Measurements from ENCODE around the gene RFESD. TPM values are rescaled to one million over a fixed set of nuclear protein-coding genes. Genes with fewer than 3 reads are reported as not detected.

The RFESD gene
- polyA plus RNA-seq (ENCODE audit: insufficient read length), result 5.0 TPM
- long read RNA-seq, donor 1, result 0 reads
- long read RNA-seq, donor 2, partial matches to known transcripts, result 0 of 1 reads
- long read RNA-seq, donor 2, other reads (novel, unspliced or antisense), result 0 of 1 reads
- long read RNA-seq, donor 3, partial matches to known transcripts, result 0 of 2 reads
- long read RNA-seq, donor 3, other reads (novel, unspliced or antisense), result 0 of 2 reads
- long read RNA-seq, donor 4, result 0 reads
- long read RNA-seq, donor 5, partial matches to known transcripts, result 0 of 1 reads
- long read RNA-seq, donor 5, other reads (novel, unspliced or antisense), result 0 of 1 reads
- long read RNA-seq, donor 6, partial matches to known transcripts, result 0 of 4 reads
- long read RNA-seq, donor 6, other reads (novel, unspliced or antisense), result 0 of 4 reads
- long read RNA-seq, donor 7, partial matches to known transcripts, result 0 of 1 reads
- long read RNA-seq, donor 7, other reads (novel, unspliced or antisense), result 0 of 1 reads
- long read RNA-seq, donor 8, result 0 reads

DNA sequence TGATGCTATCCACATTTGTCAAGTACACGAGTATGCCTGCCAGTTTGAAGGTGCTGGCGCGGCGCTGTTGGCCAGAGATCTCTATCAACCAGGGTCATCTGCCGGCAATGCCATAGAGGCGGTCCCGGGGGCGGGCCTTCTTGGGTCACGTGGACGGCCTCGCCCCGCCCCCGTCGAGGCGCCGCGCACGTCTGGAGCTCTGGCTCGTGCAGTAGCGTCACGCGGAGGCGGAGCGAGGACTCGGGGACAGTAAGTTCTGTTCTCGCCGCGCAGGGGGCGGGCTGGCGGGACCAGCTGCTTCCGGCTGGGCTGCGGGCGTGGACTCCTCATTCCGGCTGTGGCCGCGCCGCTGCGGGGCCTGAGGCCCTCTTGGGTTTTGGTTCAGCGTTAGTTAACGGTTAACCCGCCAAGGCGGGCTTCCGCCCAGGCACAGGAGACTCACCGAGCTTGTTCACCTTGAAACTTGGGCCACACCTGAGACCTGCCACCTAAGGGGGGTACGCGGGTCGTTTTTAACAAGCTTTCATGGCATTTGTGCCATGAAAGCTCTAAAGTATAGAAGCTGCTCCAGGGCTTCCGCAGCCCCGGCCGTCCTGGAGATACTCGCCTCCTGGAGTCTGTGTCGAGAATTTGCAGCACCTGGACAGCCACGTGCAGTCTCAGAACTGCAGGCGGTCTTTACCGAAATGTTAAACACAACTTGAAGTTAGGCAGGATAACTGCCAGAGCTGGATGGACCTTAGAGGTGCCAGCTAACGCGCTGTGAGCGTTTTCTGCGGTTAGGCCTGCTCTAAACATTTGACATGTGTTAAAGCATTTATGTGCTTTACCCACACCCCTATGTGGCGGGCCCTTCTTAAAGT, at the start of gene RFESD:
Gene RFESD (plus strand): TSS at position 209 of the 863 bp plus-strand sequence. CDS start 5,495 bp downstream, outside the sequence.
- peak; percentile 95 for DNase-seq

DNA sequence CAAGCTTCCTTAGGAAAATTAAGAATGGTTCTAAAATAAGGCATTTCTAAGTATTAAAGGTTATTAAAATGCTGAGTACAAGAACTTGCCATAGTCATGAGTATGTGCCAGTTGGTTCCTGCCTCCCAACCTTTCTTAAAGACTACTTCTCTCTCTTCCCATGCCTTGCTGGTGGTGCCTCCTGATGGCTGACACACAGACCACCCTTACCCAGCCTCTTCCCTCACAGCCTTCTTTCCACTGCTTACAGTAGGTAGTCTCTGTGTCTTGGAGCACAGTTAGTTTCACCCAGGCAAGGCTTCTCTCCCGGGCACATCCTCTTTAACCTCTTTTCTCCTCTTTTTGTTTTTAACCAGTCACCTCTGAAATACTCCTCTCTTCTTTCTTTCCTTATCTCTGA, 47.3 kb upstream of the RFESD start:
- DNase-seq, result no peak

DNA sequence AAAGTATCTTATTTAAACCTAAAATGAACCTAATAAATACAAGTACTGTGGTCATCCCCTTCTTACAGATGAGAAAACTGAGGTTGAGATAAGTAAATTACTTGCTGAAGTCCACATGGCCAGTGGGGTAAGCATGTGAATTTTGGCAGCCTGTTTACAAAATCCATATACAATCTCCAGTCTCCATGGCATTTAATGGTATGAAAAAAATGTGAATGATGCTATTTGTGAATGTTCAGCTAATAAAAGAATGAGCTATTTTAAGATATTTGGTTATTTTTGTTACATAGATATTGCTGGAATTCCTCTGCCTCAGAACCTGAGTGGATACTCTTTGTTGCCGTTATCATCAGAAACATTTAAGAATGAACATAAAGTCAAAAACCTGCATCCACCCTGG, 46.0 kb upstream of the RFESD start:
- DNase-seq, result no peak

DNA sequence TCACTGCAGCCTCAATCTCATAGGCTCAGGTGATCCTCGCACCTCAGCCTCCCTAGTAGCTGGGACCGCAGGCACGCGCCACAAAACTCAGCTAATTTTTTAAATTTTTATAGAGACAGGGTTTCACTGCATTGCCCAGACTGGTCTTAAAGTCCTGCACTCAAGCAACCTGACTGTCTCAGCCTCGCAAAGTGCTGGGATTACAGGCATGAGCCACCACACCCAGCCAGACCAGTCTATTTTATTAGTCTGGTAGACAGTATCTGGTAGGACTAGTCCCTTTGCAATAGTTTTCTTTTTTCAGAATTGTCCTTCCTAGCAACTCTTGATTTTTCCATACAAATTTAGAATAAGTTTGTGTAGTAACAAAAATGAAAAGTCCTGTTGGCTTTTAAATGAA, 40.8 kb upstream of the RFESD start:
- no peak for DNase-seq

DNA sequence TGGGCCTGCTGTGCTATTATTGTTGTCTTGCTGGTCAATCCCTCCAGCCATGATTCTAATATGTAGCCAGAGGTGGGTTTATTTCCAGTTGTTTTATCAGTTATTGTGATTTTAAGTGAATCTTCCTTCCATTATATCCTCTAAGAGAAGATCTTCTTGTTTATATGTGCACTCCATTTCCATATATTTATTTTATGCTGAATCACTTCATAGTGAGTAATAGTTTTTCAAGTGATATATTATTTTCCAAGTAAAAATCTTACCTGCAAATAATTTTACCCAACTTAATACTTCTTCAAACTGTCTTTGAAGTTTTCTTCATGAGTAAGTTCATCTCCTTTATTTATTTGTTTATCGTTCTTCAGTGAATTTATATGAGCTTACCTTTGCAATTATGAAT, 40.2 kb upstream of the RFESD start:
- DNase-seq, result no peak

DNA sequence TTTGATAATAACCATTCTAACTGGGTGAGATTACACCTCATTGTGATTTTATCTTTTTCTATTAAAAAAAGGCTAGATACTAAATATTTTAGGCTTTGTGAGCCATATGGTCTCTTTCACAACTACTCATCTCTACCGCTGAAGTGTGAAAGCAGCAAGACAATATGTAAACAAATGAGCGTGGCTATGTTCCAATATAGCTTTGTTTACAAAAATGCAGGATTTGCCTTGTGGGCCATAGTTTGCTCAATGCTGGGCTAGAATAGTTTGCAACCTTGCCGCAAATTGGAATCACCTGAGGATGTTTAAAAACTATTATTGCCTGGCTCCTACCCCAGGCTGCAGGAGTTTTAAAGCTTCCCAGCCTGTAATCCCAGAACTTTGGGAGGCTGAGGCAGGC, 36.9 kb upstream of the RFESD start:
- no peak for DNase-seq

DNA sequence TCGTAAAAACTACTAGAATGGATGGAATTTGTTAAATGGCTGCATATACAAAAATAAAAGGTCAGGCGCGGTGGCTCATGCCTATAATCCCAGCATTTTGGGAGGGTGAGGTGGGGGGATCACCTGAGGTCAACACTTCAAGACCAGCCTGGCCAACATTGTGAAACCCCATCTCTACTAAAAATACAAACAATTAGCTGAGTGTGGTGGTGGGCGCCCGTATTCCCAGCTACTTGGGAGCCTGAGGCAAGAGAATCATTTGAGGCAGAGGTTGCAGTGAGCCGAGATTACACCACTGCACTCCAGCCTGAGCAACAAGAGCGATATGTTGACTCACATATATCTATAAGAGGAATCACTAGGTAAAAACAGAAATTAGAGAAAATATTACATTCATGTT, 36.0 kb upstream of the RFESD start:
- DNase-seq, result no peak

DNA sequence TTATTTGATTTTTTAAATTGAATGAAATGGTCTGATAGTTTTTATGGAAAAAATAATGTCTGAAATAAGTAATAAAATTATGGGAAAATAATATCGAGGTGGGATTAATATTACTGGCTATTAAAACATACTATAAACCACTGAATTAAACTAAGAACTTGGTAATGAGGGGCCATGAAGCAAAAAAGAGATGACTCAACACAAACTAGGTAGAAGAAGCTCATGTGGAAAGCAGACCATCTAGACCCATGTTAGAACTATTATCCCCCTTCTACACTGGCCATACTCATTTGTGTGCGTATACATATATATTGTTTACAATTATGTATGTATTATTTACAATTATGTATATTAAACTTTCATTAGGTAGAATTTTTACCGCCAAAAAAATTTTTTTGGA, 35.2 kb upstream of the RFESD start:
- DNase-seq, result no peak

DNA sequence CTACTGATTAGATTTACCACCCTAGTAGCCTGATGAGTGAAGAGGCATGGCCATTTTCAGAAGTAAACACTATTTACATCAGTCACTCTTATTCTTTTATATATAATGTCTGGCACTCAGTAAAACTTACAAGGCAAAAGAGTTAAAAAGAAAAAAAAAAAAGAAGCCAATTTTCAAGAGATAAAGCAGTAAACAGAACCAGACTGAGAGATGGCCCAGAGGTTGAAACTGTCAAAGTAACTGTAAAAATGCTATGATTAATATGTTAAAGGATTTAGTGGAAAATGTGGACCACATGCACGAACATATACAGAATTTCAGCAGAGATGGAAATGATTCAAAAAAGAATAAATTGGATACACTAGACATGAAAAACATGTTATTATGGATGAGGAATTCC, 33.1 kb upstream of the RFESD start:
- no peak for DNase-seq

DNA sequence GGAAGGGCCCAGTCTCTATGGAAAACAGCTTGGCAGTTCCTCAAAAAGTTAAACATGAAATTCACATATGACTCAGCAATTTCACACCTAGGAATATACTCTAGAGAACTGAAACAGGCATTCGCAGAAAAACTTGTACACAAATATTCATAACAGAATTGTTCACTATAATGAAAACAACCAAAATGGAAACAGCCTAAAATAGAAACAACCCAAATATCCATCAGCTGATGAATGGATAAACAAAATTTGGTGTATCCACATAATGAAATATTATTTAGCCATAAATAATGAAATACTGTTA, 31.5 kb upstream of the RFESD start:
- no peak for DNase-seq

DNA sequence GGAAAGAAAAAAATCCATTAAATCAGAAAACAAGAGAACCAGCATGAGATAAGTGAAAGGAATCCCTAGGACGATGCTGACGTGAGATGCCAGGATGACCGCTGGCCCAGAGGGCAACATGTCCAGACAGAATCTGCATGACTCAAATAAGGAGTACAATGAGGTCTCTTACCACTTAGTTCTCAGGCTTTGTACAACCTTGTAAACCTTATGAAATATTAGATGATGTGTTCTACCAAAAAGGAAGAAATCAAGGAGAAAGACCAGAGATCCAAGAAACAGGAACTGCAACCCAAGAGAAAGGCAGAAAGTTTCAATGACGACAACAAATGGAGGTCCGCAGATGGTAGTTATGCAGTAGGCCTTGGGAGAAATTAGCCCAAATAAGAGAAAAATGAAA, 29.5 kb upstream of the RFESD start:
- DNase-seq, result no peak

DNA sequence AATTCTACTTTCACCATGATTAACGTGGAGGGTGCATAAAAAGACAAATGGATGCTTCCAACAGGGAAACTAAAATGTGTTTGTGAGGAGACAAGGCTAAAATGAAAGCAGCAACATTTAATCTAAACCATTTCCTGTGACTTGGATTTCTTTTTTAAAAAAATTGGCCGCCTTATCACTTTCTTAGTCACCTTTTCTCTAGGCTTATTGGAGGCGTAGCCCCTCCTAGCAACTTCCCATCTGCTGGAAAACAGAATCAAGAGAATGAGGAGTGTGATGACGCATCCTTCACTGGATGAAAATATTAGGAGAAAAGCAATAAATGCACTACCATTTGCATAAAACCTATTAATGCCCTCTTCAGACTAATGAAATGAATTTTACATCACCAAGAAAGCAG, 27.5 kb upstream of the RFESD start:
- no peak for DNase-seq

DNA sequence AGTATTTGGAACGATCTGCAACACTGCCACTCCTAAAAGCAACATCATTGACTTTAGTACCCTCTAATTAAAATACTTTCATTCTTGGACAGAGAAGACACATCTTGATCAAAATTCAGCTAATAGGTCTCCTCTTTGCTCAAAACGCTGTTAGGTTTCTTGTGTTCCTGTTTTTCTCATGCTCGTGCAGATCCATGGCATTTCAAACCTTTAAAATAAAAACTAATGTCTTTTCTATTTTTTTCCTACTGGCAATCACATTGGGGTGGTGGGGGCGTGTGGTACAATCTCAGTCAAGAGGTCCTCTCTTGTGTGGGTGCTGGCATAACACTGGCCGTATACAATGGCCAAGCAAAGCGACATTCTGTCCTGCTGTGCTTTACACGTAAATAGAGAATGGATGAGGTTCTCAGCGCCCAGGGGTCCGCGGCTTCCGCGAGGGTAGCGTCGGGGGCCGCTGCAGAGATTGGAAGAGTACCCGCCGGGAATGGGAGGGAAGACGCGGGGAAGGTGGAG, 27.0 kb upstream of the RFESD start:
- no peak for DNase-seq

DNA sequence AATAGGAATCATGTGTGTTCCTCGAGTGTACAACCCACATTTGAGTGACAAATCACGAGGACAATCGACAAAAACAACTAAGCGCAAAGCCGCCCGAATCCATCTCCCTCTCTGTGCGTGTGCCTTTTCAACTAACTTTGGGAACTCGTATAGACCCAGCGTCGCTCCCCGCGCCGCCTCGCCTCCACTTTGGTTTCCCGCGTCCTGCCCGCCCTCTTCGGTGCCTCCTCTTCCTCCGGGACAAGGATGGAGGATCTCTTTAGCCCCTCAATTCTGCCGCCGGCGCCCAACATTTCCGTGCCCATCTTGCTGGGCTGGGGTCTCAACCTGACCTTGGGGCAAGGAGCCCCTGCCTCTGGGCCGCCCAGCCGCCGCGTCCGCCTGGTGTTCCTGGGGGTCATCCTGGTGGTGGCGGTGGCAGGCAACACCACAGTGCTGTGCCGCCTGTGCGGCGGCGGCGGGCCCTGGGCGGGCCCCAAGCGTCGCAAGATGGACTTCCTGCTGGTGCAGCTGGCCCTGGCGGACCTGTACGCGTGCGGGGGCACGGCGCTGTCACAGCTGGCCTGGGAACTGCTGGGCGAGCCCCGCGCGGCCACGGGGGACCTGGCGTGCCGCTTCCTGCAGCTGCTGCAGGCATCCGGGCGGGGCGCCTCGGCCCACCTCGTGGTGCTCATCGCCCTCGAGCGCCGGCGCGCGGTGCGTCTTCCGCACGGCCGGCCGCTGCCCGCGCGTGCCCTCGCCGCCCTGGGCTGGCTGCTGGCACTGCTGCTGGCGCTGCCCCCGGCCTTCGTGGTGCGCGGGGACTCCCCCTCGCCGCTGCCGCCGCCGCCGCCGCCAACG, 26.3 kb upstream of the RFESD start, which contains the start of gene GPR150:
Gene GPR150 (plus strand): TSS at position 58 of the 840 bp plus-strand sequence. CDS start 189 bp downstream, at position 247.
- peak; percentile 24 for DNase-seq

DNA sequence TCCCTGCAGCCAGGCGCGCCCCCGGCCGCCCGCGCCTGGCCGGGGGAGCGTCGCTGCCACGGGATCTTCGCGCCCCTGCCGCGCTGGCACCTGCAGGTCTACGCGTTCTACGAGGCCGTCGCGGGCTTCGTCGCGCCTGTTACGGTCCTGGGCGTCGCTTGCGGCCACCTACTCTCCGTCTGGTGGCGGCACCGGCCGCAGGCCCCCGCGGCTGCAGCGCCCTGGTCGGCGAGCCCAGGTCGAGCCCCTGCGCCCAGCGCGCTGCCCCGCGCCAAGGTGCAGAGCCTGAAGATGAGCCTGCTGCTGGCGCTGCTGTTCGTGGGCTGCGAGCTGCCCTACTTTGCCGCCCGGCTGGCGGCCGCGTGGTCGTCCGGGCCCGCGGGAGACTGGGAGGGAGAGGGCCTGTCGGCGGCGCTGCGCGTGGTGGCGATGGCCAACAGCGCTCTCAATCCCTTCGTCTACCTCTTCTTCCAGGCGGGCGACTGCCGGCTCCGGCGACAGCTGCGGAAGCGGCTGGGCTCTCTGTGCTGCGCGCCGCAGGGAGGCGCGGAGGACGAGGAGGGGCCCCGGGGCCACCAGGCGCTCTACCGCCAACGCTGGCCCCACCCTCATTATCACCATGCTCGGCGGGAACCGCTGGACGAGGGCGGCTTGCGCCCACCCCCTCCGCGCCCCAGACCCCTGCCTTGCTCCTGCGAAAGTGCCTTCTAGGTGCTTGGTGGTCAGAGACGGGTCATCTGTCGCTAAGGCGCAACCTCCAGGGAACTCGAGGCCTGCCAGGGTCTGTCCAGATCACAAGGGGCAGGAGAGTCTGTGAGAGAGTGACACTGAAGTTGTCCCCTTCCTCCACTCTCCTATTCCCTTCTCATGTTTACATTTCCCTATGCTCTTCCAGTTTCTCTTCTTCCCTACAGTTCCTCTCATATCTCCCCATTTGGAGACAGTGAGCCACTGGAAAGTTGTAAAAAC, 25.4 kb upstream of the RFESD start:
- peak; percentile 21 for DNase-seq

DNA sequence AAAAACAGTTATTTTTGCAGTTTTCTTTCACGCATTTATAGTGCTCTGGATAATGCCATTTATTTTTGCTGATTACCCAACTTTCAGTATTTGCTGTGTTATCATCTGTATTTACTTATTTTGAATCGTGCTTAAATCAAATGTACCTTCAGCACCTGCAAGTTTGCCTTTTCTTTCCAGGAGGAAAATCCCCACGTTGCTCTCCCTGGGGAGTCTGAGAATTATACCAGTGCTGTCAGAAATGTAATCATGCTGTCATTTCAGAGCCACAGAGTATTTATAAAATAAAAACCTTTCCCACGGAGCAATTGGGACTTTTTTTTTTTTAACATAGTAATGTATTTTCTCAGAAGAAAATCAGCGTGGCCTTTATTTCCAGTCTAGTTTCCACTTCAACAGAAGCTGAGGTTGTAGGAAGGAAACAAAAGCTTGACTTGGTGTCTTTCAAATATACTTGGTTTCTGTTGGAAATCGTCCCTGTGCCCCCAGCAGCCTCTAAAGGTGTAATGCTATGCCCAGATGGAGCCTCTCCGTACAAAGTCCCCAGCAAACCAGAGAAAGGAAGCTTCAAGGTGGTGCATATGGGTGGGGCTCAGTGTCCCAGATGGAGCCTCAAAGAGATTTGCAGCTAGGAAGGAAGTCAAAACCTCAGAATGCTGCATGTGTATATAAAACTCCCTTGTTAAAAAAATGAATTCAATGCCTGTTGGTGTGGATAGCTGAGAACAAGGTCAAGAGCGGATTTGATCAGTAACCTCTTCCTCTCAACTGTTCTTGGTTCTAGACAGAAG, 24.5 kb upstream of the RFESD start:
- DNase-seq, result no peak

DNA sequence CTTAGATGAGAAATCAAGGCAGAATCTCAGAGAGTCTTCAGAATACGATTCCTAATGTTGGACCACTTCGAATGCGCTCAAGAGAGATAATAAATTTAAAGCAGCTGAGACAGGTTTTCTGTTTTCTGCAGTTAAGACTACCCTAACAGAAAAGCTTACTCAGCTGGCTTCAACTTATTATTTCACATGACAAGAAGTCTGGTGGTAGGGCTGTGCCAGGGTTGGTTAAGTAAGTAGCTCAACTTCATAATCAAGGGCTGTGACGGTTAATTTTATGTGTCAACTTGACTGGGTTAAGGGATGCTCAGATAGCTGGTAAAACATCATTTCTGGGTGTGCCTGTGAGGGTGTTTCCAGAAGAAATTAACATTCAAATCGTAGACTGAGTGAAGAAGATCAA, 22.9 kb upstream of the RFESD start:
- DNase-seq, result no peak

DNA sequence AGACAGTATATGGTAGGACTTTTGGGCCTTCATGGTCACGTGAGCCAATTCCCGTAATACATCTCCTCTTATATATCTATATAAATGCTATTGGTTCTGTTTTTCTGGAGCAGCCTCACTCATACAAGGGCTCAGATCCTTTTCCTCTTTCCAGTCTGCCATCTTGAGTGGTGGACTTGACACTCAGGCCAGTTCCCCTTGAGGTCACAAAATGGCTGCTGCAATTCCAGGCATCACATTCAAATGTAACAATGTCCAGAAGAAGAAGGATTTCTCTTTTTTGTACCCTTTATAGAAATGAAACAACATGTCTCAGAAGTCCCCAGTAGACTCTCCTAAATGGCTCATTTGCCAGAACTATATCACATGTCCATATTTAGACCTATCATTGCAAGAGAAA, 22.2 kb upstream of the RFESD start:
- DNase-seq, result no peak

DNA sequence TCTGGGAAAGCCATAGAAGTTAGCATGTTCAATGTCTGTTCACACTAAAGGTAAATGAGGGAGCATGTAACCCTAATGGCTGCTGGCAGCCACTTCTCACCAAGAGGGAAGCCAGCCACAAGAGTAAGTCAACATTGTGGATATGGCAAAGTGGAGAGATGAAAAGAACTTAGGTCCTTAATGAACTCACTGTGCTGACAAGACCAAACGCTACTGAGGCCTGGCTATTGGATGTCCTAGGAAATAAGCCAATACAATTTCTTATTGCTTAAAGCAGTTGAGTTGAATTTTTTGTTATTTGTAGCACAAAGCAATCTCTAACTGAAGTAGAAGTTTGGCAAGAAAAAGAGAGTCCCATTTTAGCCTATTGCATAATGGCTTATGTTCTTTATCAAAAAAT, 19.9 kb upstream of the RFESD start:
- no peak for DNase-seq
